Uterus (tissue), 2 donors: ENCODE data around the gene RNF34.

Experiments
- CTCF ChIP-seq, 4 experiments: fragments of 200-600 bp in 2 of 4; fragments of 450-650 bp in 2 of 4; sonication (generic) in 2 of 4; IDR thresholded peaks; one replicate each; pipeline ENCODE4 v1.5.1; 2016 to 2019; ENCODE audit warnings: antibody characterized with exemption in 4 of 4, mild to moderate bottlenecking in 2 of 4, moderate library complexity in 1 of 4
- POLR2A ChIP-seq, 2 donors: fragments of 450-650 bp; IDR thresholded peaks; one replicate each; pipeline ENCODE4 v1.6.1; 2016; ENCODE audit warnings: antibody characterized with exemption in 2 of 2, mild to moderate bottlenecking in 1 of 2, moderate library complexity in 1 of 2

DNA sequence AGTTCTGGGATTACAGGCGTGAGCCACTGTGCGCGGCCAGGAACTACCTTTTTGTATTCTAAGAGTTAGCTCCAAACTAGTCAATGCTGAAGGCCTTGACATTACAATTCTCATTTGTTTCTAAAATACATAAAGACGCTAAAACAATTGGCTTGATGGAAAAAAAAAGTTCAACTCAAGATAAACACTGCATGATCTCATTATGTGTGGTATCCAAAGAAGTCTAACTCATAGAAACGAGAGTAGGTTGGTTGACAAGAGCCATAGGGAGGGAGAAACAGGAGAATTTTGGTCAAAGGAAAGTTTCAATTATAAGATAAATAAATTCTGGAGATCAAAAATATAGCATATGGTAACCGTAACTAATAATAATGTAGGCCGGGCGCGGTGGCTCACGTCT is 20.0 kb upstream of the RNF34 start:
- TF ChIP-seq POLR2A (IDR thresholded peaks at IDR 0.05) = no peak
- no peak for TF ChIP-seq CTCF (IDR thresholded peaks at IDR 0.05)
